Sciatic nerve (tissue), 2 donors: ENCODE data around the gene AIF1. TPM values are rescaled to one million over a fixed set of nuclear protein-coding genes. Genes with fewer than 3 reads are reported as not detected.

Experiments used
- ATAC-seq: fragments of 200-7000 bp; cut with Tn5 transposase; one replicate; pipeline ENCODE4 v1.9.1; 2020; ENCODE audit warnings: mild to moderate bottlenecking, moderate library complexity
- DNase-seq: peaks from one replicate; pipeline ENCODE4 v3.0.0-alpha.2; 2020; ENCODE audit warnings: low spot score
- intact Hi-C: fragments of 100-400 bp; cut with DNase I; formaldehyde crosslinking; loops from one replicate; pipeline ENCODE4 v1.14.2; 2022
- total RNA-seq: library from RNA; stranded (reverse); fragmentation: NEBNext Ultra II Directional; extraction: Animal tissue kit (Norgen Biotek cat#: 25700); gene quantifications from one replicate; pipeline ENCODE4 v1.2.1, GENCODE V29; 2021
- donor health status: DM: no; HTN: no; CAD: no.
- donor health status: DM: no; HTN: no; CAD: no.

AIF1 gene
- total RNA-seq, 1 donor from 2014 or later: 50.6 TPM

- no peak for ATAC-seq
- intact Hi-C loops: no loop called here
These were observed 20.0 kb downstream of the AIF1 start for GRCh38 chr6:31634969-31635575.

GRCh38 chr6:31636698-31637596, 21.9 kb downstream of the AIF1 start:
- intact Hi-C loops: no loop called here
- DNase-seq (no peak), ATAC-seq (no peak)

More at GRCh38 chr6:31634969-31635575, 20.0 kb downstream of the AIF1 start:
- DNase-seq: no peak

- DNase-seq (no peak), ATAC-seq (no peak)
- intact Hi-C loops: no loop called here
These were observed 24.0 kb downstream of the AIF1 start for GRCh38 chr6:31639043-31639442.

GRCh38 chr6:31639449-31639861, 24.4 kb downstream of the AIF1 start:
- no peak for DNase-seq
- intact Hi-C loops: no loop called here
- no peak for ATAC-seq

- ATAC-seq (no peak), DNase-seq (no peak)
- intact Hi-C loops: no loop called here
These were observed 25.6 kb downstream of the AIF1 start for GRCh38 chr6:31640612-31641011.

- ATAC-seq (no peak), DNase-seq (no peak)
- intact Hi-C loops: no loop called here
These were observed 26.3 kb downstream of the AIF1 start for GRCh38 chr6:31641370-31641769.

GRCh38 chr6:31642798-31643570, 27.9 kb downstream of the AIF1 start:
- DNase-seq (no peak), ATAC-seq (no peak)
- intact Hi-C loops: no loop called here

GRCh38 chr6:31643818-31644454, 28.9 kb downstream of the AIF1 start:
- ATAC-seq (peak; percentile 5), DNase-seq (no peak)
- intact Hi-C loops: no loop called here

- intact Hi-C loops: no loop called here
- ATAC-seq: no peak
These were observed 30.3 kb downstream of the AIF1 start for GRCh38 chr6:31645325-31645724.

GRCh38 chr6:31651602-31652191, 36.7 kb downstream of the AIF1 start:
- intact Hi-C loops: no loop called here
- peak; percentile 80 for ATAC-seq
- DNase-seq: no peak

More at GRCh38 chr6:31645325-31645724, 30.3 kb downstream of the AIF1 start:
- DNase-seq: no peak

GRCh38 chr6:31652925-31653724, 38.1 kb downstream of the AIF1 start:
- DNase-seq: peak; percentile 91
- intact Hi-C loops: no loop called here
- ATAC-seq: peak; percentile 86

GRCh38 chr6:31654574-31655348, 39.7 kb downstream of the AIF1 start:
- intact Hi-C loops: no loop called here
- DNase-seq: no peak
- no peak for ATAC-seq

GRCh38 chr6:31655349-31656237, 40.6 kb downstream of the AIF1 start, which contains the start of gene APOM:
APOM (plus strand) TSS chr6:31655894; CDS start chr6:31655967, 73 bp downstream.
- no peak for DNase-seq
- intact Hi-C loops: no loop called here
- no peak for ATAC-seq

- DNase-seq (no peak), ATAC-seq (no peak)
- intact Hi-C loops: no loop called here
These were observed 42.5 kb downstream of the AIF1 start for GRCh38 chr6:31657406-31658157.

GRCh38 chr6:31658158-31658688, 43.2 kb downstream of the AIF1 start:
- ATAC-seq (no peak), DNase-seq (no peak)
- intact Hi-C loops: no loop called here
